G401.6 (cell line): ENCODE results near the gene MOCOS.

Experiments
- FAIRE-seq: peaks from 2 replicates; lab custom pipeline; 2012; peaks lifted over from hg19 to GRCh38; lab: Jason Lieb, UNC

MOCOS gene

DNA sequence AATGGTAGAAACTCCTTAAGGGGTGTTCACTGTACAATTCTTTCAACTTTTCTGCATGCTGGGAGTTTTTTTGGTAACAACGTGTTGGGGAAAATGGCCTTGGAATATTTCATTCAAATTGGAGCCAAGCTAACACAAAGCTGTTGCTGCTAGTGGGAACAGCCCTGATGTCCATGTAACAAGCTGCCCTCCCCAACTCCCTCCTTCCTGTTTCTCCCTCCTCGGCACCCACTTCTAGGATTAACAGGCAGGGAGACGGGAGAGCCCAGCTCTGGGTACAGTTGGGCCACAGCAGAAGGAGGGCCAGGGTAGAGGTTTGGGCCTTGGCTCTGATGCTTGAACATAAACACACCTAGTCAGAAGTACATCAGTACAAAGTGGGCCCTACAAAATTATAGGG lies 9.4 kb upstream of the MOCOS start:
- FAIRE-seq: no peak

DNA sequence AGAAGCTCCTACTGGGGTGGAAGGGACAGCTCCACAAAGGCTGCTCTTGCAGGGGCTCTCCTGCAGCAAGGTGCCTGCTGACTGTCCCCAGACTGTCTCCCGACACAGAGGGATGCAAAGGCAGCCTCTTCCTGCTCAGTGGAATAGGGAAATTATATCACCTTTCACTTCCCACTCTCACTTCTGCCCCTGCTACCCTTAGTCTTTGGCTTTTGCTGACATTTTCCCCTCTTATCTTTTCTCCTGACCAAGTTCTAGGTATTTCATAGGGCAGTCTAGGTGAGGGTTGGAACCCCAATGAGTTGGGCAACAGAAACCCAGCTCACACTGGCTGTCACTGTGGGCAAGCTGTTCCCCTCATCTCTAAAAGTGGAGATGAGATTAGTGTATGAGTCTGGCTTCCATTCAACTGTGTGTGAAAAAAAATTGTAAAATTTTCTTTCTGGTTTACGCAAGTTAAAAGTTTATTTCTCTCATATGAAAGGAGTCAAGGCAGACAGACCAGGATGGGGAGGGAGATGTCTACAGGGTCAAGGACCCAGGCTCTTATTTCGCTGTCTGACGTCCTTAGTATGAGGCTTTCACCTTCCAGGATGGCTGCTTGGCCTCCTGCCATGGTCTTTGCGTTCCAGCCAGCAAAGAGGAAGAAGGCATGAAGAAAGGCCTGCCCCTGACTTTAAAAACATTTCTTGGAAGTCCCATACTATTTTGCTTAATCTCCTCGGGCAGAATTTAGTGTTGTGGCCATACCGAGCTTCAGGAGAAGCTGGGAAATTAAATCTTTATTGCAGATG lies 7.5 kb upstream of the MOCOS start:
- no peak for FAIRE-seq

DNA sequence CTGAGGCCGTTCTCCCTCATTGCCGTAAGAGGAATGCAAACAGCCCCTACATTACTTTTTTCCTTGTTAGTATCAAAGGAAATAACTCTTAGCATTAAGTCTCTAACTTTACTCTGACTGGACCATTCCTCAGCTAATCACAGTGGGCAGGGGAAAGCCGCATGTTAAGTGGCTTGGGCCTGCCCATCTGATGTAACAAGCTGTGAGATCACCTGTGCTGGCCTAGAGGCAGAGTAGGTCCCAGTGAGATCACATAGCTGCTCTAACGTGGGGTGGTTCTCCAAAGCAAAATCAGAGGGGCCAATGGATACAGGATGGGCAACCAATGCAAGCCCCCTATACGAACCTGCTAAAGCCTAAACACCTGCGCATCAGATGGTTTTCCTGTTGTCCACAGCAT lies 5.9 kb upstream of the MOCOS start:
- no peak for FAIRE-seq

- FAIRE-seq: no peak
Measured at GRCh38 chr18:36181898-36182506, 5.3 kb upstream of the MOCOS start.

- no peak for FAIRE-seq
Measured at GRCh38 chr18:36183033-36183432, 4.3 kb upstream of the MOCOS start.

DNA sequence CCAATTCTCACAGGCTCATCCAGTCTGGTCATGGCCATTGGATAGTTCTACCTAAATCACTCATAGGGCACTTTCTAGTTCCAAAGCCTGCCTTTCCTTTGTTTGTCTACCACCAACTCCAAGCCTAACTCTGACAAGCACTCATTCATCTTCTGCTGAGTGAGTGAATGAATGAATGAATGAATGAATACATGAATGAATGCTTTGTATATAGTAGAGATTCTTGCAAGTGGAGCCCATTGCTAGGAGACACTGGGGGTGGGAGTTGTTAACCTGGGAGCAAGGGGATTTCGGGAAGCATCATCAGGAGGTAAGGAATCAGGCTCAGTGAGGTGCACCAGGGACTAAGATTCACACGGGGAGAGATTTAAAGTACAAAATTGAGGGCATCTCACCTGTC lies 3.3 kb upstream of the MOCOS start:
- FAIRE-seq: no peak

GRCh38 chr18:36185157-36185556 lies 2.1 kb upstream of the MOCOS start:
- no peak for FAIRE-seq

DNA sequence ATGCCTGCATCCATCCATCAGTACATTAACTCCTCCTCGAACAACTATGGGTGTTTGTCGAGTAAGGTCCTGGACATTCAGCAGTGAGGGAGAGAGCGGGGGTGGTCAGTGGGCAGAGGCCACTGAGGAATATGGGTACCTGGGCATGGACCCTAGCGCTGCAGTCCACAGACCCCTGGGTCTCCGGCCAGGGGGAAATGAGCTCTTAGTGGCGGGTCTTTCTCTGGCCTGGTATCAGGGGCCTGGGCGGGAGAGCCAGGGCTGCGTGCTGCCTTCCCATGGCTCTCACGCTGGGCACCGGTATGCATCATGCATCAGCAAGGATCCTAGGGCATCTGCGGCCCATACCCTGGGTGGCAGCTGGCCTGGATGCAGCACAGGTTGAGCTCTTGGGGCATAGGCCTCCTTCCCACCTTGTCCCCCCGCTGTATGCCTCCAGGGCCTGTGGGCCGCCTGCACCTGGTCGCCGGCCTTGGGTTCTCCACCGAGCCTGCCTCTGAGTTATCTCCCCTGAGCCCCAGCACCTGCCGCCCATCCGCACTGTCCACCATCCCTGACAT lies 1.3 kb upstream of the MOCOS start:
- no peak for FAIRE-seq

- FAIRE-seq: no peak
Measured at GRCh38 chr18:36186461-36187192, 670 bp upstream of the MOCOS start.

- no peak for FAIRE-seq
Measured at GRCh38 chr18:36187826-36188721, 777 bp downstream of the MOCOS start.

DNA sequence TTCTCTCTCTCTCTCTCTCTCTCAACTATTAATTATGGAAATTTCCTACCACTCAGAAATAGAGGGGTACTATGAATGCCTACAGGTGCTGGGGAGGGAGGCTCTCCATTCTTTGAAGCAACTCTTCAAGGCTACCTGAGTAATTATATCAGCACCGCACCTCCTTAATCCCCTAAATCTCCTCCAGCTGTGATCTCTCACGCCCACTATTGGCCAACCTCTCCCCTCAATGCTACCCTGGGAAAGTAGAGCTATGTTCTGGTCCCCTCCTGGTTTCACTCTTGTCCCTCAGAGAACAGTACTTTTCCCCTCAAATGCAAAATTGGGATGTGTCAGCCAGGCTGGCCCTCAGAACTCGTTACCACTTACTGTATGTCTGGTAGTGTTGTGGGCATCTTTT lies 1.6 kb downstream of the MOCOS start:
- FAIRE-seq: no peak

DNA sequence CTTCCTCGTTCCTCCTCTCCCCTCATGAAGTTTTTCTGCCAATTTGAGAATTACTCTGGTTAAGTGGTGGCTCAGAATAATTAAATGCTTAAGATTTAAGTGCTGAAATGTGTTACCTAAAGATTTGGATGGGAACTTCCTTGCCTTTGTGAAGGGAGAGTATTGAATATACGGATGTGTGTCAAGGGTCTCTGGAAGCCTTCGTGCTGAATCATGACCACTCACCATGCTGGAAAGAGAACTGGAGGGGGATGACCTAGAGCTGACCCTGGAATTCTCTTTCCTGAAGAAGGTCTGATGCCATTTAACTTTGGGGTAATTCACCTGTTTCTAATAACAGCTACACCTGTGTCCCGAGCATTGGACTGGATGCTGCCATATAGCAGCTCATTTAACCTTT lies 2.2 kb downstream of the MOCOS start:
- no peak for FAIRE-seq

GRCh38 chr18:36191286-36191685 lies 4.0 kb downstream of the MOCOS start:
- FAIRE-seq: no peak

DNA sequence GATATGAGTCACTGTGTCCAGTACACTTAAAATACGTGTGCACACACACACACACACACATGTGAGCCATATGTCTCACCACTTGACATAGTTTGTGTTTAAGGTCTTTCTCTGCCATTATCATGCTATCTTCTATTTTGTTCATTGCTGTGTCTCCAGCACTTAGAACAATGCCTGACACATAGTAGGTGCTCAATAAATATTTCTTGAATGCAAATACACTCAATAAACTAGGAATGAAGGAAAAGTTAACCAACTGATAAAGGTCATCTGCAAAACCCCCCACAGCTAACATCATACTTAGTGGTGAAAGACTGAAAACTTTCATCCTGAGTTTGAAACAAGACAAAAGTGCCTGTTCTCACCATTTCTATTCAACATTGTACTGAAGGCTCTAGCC lies 4.4 kb downstream of the MOCOS start:
- no peak for FAIRE-seq

- no peak for FAIRE-seq
Measured at GRCh38 chr18:36194600-36195315, 7.5 kb downstream of the MOCOS start.

DNA sequence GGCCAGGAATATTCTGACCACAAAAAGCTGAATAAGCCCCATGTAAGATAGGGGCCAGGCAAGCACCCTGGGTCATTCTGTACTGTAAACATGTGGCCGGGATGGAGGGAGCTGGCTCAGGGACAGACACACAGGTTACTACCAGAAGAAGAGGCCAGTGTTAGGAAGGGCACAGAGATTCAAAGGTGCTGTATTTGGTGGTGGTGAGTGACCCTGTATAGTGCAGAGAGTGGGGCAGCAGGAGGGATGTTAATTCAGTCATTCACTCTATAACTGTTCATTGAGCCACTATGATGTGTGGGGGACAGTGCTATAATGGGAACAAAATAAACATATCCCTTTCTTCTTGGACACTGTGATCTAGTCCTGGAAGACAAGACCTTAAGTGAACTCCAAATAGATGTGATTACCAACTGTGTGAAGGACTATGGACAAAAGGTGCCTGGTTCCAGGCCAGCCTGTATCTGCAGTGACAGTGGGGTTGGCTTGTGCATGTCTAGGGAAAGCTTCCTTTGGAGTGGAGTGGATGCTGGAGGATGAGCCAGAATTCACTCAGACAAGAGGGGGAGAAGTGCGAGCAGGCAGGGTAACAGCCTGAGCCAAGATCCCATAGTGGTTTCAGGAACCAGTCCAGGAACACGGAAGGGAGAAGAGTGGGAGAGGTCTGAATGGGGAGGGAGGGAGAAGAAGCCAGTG lies 8.3 kb downstream of the MOCOS start:
- no peak for FAIRE-seq

DNA sequence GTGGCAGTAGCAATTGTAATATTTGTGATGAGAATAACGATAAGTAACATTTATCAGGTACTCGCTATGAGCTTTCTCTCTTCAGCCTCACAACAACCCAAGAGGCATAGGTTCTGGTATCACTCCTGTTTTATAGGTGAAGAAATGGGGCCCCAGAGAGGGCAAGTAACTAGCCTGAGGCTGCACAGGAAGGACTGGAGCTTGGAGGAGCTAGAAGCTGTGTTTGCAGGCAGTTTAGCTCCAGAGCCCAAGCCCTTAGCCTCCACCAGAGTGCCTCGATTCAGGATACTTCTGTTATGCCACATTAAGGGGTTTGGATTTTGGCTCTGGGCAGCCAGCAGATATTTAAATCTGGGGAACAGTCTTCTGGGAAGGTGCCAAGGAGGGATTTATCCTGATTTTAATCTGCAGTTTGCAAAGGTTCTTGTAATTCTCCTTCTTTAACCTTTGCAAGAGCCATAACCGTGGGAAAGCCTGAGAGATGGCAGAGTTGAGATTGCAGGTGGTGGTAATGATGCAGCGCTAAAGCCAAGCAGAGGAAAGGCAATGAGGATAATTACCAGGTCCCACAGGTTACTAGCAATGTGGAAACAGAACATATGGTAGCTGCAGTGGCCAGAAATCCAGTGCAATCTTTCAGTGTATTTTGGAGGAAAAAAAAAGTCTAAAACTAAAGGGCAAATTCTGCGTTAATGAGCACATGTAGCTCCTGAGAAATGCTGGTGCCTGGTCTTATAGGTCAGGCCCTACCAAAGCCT lies 9.1 kb downstream of the MOCOS start:
- FAIRE-seq: no peak

DNA sequence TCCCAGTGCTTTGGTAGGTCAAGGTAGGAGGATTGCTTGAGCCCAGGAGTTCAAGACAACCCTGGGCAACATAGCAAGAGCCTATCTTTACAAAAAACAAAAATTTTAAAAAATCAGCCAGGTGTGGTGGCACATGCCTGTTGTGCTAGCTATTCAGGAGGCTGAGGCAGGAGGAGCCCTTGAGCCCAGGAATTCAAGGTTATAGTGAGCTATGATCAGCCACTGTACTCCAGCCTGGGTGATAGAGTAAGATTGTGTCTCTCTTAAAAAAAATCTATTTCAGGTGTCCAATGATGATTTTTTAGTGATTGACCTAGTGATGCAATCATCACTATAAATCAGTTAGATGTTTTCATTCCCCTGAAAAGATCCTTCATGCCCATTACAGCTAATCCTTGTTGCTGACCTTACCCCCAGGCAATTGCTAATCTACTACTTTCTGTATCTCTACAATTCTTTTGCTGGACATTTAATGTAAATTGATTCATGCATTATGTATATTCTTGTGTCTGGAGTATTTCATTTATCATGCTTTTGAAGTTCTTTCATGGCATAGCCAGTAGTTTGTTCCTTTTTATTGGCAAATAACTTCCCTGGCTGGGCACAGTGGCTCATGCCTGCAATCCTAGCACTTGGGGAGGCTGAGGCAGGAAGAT lies 10.3 kb downstream of the MOCOS start:
- no peak for FAIRE-seq

DNA sequence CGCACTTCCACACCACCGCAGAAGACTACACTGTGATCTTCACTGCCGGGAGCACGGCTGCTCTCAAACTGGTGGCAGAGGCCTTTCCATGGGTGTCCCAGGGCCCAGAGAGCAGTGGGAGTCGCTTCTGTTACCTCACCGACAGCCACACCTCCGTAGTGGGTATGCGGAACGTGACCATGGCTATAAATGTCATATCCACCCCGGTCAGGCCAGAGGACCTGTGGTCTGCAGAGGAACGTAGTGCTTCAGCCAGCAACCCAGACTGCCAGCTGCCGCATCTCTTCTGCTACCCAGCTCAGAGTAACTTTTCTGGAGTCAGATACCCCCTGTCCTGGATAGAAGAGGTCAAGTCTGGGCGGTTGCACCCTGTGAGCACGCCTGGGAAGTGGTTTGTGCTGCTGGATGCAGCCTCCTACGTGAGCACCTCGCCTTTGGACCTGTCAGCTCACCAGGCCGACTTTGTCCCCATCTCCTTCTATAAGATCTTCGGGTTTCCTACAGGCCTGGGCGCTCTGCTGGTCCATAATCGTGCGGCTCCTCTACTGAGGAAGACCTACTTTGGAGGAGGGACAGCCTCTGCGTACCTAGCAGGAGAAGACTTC lies 12.5 kb downstream of the MOCOS start:
- FAIRE-seq: no peak
